SKM-1 treated with dmso at 0.1 percent for 144 hours (cell line): ENCODE data around the gene ARL16.
A peak's percentile ranks its signal among the peaks of the same experiment; 100 is the strongest.

Source experiments
- DNase-seq: peaks from one replicate; lab custom pipeline; 2025; ENCODE audit not compliant: unreplicated experiment; lab: John Stamatoyannopoulos, UW

The ARL16 gene

GRCh38 chr17:81673561-81674258, 9.9 kb downstream of the ARL16 start:
- DNase-seq, result no peak

- no peak for DNase-seq
Observed at GRCh38 chr17:81672954-81673353, 10.6 kb downstream of the ARL16 start.

GRCh38 chr17:81672504-81672903, 11.1 kb downstream of the ARL16 start:
- DNase-seq, result no peak

- DNase-seq, result peak; percentile 16
Observed at GRCh38 chr17:81667754-81668153, 15.8 kb downstream of the ARL16 start.

GRCh38 chr17:81666342-81667191, 17.0 kb downstream of the ARL16 start, which contains the start of the genes CCDC137 and OXLD1:
CCDC137 (plus strand) TSS chr17:81666737; CDS start chr17:81666767, 30 bp downstream.
OXLD1 (minus strand) TSS chr17:81666605; CDS start chr17:81666577, 28 bp downstream.
- peak; percentile 91 for DNase-seq

GRCh38 chr17:81666092-81666341, 17.6 kb downstream of the ARL16 start:
- DNase-seq, result no peak

- no peak for DNase-seq
Observed at GRCh38 chr17:81665205-81666091, 18.1 kb downstream of the ARL16 start.

- no peak for DNase-seq
Observed at GRCh38 chr17:81664051-81664470, 19.5 kb downstream of the ARL16 start.

GRCh38 chr17:81662002-81662401, 21.6 kb downstream of the ARL16 start:
- DNase-seq, result no peak

- DNase-seq, result no peak
Observed at GRCh38 chr17:81660441-81660840, 23.2 kb downstream of the ARL16 start.

GRCh38 chr17:81659038-81659437, 24.6 kb downstream of the ARL16 start:
- no peak for DNase-seq

GRCh38 chr17:81656835-81657234, 26.8 kb downstream of the ARL16 start:
- DNase-seq, result peak; percentile 49

- DNase-seq, result no peak
Observed at GRCh38 chr17:81656118-81656743, 27.4 kb downstream of the ARL16 start, which contains the start of gene PDE6G. PDE6G (minus strand) TSS chr17:81656542; CDS start chr17:81653305, 3,237 bp downstream.

GRCh38 chr17:81655378-81656117, 28.0 kb downstream of the ARL16 start:
- no peak for DNase-seq

GRCh38 chr17:81652906-81653771, 30.5 kb downstream of the ARL16 start:
- no peak for DNase-seq

- no peak for DNase-seq
Observed at GRCh38 chr17:81651692-81652091, 31.9 kb downstream of the ARL16 start.

GRCh38 chr17:81650951-81651350, 32.6 kb downstream of the ARL16 start:
- no peak for DNase-seq

GRCh38 chr17:81648707-81649085, 34.9 kb downstream of the ARL16 start:
- no peak for DNase-seq

- no peak for DNase-seq
Observed at GRCh38 chr17:81648013-81648706, 35.4 kb downstream of the ARL16 start.
